WTC11 (cell line): ENCODE results near the gene TRPC4AP.

Experiments
- EMX1 ChIP-seq: fragments of 250-450 bp; sonication (Bioruptor Pico); IDR thresholded peaks from 2 replicates; pipeline ENCODE4 v1.8.0; 2021; ENCODE audit warnings: mild to moderate bottlenecking
- NR3C1 ChIP-seq: sonication (generic); formaldehyde crosslinking; conservative IDR thresholded peaks from 2 replicates; pipeline ENCODE4 v1.8.1; 2023; ENCODE audit warnings: low read depth, mild to moderate bottlenecking, missing genetic modification reagents
- SMAD3 ChIP-seq: sonication (generic); formaldehyde crosslinking; IDR thresholded peaks from 2 replicates; pipeline ENCODE4 v1.8.0; 2022; ENCODE audit warnings: missing genetic modification reagents, mild to moderate bottlenecking, borderline replicate concordance
- SP1 ChIP-seq: sonication (generic); formaldehyde crosslinking; conservative IDR thresholded peaks from 2 replicates; pipeline ENCODE4 v1.8.1; 2022; ENCODE audit warnings: missing genetic modification reagents
- TEAD4 ChIP-seq: sonication (generic); formaldehyde crosslinking; IDR thresholded peaks from 2 replicates; pipeline ENCODE4 v1.8.0; 2022; ENCODE audit warnings: mild to moderate bottlenecking, missing genetic modification reagents
- ZNF121 ChIP-seq: sonication (generic); formaldehyde crosslinking; IDR thresholded peaks from 2 replicates; pipeline ENCODE4 v1.8.0; 2023; ENCODE audit warnings: missing genetic modification reagents
- TF ChIP-seq, protein P1 (sequence below): fragments of 200-600 bp; IDR thresholded peaks from 2 replicates; pipeline ENCODE4 v1.8.0; 2022; ENCODE audit warnings: antibody characterized with exemption
- TF ChIP-seq, protein P2 (sequence below): sonication (generic); formaldehyde crosslinking; IDR thresholded peaks from 2 replicates; pipeline ENCODE4 v1.8.0; 2022; ENCODE audit warnings: mild to moderate bottlenecking, missing genetic modification reagents
- TF ChIP-seq, protein P3 (sequence below): sonication (generic); formaldehyde crosslinking; IDR thresholded peaks from 2 replicates; pipeline ENCODE4 v1.8.1; 2023; ENCODE audit warnings: mild to moderate bottlenecking, missing genetic modification reagents, moderate library complexity
- TF ChIP-seq, protein P4 (sequence below): fragments of 250-450 bp; sonication (Bioruptor Pico); IDR thresholded peaks from 2 replicates; pipeline ENCODE4 v2.1.2; 2022; ENCODE audit warnings: mild to moderate bottlenecking, moderate library complexity
- TF ChIP-seq, protein P5 (sequence below): sonication (generic); formaldehyde crosslinking; IDR thresholded peaks from 2 replicates; pipeline ENCODE4 v1.8.0; 2023; ENCODE audit warnings: missing genetic modification reagents, mild to moderate bottlenecking, borderline replicate concordance

DNA sequence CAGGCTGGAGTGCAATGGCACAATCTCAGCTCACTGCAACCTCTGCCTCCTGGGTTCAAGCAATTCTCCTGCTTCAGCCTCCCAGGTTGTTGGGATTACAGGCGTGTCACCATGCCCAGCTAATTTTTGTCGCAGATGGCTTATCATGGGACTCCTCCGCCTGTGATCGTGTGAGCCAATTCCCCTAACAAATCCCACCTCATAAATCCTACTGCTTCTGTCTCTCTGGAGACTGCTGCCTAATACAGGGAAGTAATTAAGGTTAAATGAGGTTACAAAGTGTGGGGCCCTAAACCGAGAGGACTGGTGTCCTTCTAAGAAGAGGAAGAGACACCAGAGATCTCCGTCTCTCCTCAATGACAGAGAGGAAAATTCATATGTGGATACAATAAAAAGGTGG lies 52.0 kb downstream of the TRPC4AP start:
- TF ChIP-seq, protein P1, sequence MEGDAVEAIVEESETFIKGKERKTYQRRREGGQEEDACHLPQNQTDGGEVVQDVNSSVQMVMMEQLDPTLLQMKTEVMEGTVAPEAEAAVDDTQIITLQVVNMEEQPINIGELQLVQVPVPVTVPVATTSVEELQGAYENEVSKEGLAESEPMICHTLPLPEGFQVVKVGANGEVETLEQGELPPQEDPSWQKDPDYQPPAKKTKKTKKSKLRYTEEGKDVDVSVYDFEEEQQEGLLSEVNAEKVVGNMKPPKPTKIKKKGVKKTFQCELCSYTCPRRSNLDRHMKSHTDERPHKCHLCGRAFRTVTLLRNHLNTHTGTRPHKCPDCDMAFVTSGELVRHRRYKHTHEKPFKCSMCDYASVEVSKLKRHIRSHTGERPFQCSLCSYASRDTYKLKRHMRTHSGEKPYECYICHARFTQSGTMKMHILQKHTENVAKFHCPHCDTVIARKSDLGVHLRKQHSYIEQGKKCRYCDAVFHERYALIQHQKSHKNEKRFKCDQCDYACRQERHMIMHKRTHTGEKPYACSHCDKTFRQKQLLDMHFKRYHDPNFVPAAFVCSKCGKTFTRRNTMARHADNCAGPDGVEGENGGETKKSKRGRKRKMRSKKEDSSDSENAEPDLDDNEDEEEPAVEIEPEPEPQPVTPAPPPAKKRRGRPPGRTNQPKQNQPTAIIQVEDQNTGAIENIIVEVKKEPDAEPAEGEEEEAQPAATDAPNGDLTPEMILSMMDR: no peak
- TF ChIP-seq NR3C1 (CRISPR knock-in tag) (no peak), SP1 (CRISPR knock-in tag) (no peak), EMX1 (CRISPR knock-in tag) (no peak), ZNF121 (CRISPR knock-in tag) (no peak), TEAD4 (no peak), SMAD3 (CRISPR knock-in tag) (no peak)
- TF ChIP-seq, protein P2, sequence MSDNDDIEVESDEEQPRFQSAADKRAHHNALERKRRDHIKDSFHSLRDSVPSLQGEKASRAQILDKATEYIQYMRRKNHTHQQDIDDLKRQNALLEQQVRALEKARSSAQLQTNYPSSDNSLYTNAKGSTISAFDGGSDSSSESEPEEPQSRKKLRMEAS (CRISPR knock-in tag): no peak
- TF ChIP-seq, protein P3, sequence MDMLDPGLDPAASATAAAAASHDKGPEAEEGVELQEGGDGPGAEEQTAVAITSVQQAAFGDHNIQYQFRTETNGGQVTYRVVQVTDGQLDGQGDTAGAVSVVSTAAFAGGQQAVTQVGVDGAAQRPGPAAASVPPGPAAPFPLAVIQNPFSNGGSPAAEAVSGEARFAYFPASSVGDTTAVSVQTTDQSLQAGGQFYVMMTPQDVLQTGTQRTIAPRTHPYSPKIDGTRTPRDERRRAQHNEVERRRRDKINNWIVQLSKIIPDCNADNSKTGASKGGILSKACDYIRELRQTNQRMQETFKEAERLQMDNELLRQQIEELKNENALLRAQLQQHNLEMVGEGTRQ (CRISPR knock-in tag): no peak
- TF ChIP-seq, protein P4, sequence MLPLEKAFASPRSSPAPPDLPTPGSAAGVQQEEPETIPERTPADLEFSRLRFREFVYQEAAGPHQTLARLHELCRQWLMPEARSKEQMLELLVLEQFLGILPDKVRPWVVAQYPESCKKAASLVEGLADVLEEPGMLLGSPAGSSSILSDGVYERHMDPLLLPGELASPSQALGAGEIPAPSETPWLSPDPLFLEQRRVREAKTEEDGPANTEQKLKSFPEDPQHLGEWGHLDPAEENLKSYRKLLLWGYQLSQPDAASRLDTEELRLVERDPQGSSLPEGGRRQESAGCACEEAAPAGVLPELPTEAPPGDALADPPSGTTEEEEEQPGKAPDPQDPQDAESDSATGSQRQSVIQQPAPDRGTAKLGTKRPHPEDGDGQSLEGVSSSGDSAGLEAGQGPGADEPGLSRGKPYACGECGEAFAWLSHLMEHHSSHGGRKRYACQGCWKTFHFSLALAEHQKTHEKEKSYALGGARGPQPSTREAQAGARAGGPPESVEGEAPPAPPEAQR (CRISPR knock-in tag): no peak
- TF ChIP-seq, protein P5, sequence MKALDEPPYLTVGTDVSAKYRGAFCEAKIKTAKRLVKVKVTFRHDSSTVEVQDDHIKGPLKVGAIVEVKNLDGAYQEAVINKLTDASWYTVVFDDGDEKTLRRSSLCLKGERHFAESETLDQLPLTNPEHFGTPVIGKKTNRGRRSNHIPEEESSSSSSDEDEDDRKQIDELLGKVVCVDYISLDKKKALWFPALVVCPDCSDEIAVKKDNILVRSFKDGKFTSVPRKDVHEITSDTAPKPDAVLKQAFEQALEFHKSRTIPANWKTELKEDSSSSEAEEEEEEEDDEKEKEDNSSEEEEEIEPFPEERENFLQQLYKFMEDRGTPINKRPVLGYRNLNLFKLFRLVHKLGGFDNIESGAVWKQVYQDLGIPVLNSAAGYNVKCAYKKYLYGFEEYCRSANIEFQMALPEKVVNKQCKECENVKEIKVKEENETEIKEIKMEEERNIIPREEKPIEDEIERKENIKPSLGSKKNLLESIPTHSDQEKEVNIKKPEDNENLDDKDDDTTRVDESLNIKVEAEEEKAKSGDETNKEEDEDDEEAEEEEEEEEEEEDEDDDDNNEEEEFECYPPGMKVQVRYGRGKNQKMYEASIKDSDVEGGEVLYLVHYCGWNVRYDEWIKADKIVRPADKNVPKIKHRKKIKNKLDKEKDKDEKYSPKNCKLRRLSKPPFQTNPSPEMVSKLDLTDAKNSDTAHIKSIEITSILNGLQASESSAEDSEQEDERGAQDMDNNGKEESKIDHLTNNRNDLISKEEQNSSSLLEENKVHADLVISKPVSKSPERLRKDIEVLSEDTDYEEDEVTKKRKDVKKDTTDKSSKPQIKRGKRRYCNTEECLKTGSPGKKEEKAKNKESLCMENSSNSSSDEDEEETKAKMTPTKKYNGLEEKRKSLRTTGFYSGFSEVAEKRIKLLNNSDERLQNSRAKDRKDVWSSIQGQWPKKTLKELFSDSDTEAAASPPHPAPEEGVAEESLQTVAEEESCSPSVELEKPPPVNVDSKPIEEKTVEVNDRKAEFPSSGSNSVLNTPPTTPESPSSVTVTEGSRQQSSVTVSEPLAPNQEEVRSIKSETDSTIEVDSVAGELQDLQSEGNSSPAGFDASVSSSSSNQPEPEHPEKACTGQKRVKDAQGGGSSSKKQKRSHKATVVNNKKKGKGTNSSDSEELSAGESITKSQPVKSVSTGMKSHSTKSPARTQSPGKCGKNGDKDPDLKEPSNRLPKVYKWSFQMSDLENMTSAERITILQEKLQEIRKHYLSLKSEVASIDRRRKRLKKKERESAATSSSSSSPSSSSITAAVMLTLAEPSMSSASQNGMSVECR (CRISPR knock-in tag): no peak
